ENCODE measurements around the gene MACROD2.

GRCh38 chr20:16098890-16099639 lies 2103.7 kb downstream of the MACROD2 start:
- TF ChIP-seq POLR2A (IDR thresholded peaks at IDR 0.05) (no peak), CTCF (IDR thresholded peaks at IDR 0.05) (no peak)
